Muscle layer of colon (tissue), 2 donors: ENCODE measurements around the gene ANKRD30A.

ENCODE experiments used
- H3K27ac ChIP-seq: one replicate; pipeline ENCODE4 v1.7.0; 2013; ENCODE audit warnings: low read depth, mild to moderate bottlenecking, low read length, moderate library complexity
- H3K27me3 ChIP-seq, 2 donors: one replicate each; pipeline ENCODE4 v1.7.0; 2013; ENCODE audit warnings: low read length in 2 of 2, mild to moderate bottlenecking in 2 of 2; ENCODE audit not compliant: insufficient read depth in 2 of 2, control insufficient read depth in 1 of 2
- H3K36me3 ChIP-seq: one replicate; pipeline ENCODE4 v1.7.0; 2013; ENCODE audit warnings: mild to moderate bottlenecking, low read length; ENCODE audit not compliant: insufficient read depth
- H3K4me1 ChIP-seq: one replicate; pipeline ENCODE4 v1.7.0; 2013; ENCODE audit warnings: mild to moderate bottlenecking, low read length; ENCODE audit not compliant: insufficient read depth
- H3K4me3 ChIP-seq, 2 donors: one replicate each; pipeline ENCODE4 v1.7.0; 2013; ENCODE audit warnings: low read length in 2 of 2, low read depth in 1 of 2, mild to moderate bottlenecking in 1 of 2, moderate library complexity in 1 of 2
- H3K9ac ChIP-seq: one replicate; pipeline ENCODE4 v1.7.0; 2013; ENCODE audit warnings: low read length
- H3K9me3 ChIP-seq: one replicate; pipeline ENCODE4 v1.7.0; 2013; ENCODE audit warnings: mild to moderate bottlenecking, low read length
- donor health status: abdominal sarcoma.
- donor health status: Adenocarcinoma of cecum.

The ANKRD30A gene

GRCh38 chr10:37263304-37263703, 137.9 kb downstream of the ANKRD30A start:
- Histone ChIP-seq H3K36me3 (no peaks in the 10 kb centered on the region), H3K27ac (no peak overlapping the region), H3K4me1 (no peaks in the 10 kb centered on the region), H3K27me3 (no peaks in the 10 kb centered on the region), H3K9me3 (no peaks in the 10 kb centered on the region), H3K4me3 (no peak overlapping the region), H3K9ac (no peak overlapping the region)

- H3K9ac ChIP-seq, result no peak overlapping the region
- H3K27me3 ChIP-seq, result no peaks in the 10 kb centered on the region
- no peak overlapping the region for H3K27ac ChIP-seq
- peaks cover 13% of the 10 kb centered on the region for H3K4me1 ChIP-seq
- H3K9me3 ChIP-seq, result no peaks in the 10 kb centered on the region
- no peaks in the 10 kb centered on the region for H3K36me3 ChIP-seq
- H3K4me3 ChIP-seq, result no peak overlapping the region
These were observed 142.9 kb downstream of the ANKRD30A start for GRCh38 chr10:37268266-37268665.

- Histone ChIP-seq H3K4me3 (no peak overlapping the region), H3K27ac (no peak overlapping the region), H3K9ac (no peak overlapping the region), H3K9me3 (no peaks in the 10 kb centered on the region), H3K4me1 (peaks cover 13% of the 10 kb centered on the region), H3K27me3 (no peaks in the 10 kb centered on the region), H3K36me3 (no peaks in the 10 kb centered on the region)
These were observed 144.3 kb downstream of the ANKRD30A start for GRCh38 chr10:37269554-37270256.

- Histone ChIP-seq H3K4me3 (no peak overlapping the region), H3K9me3 (no peaks in the 10 kb centered on the region), H3K36me3 (no peaks in the 10 kb centered on the region), H3K27ac (no peak overlapping the region), H3K27me3 (no peaks in the 10 kb centered on the region), H3K4me1 (no peaks in the 10 kb centered on the region), H3K9ac (no peak overlapping the region)
These were observed 149.9 kb downstream of the ANKRD30A start for GRCh38 chr10:37275216-37275777.

- no peak overlapping the region for H3K27ac ChIP-seq
- no peak overlapping the region for H3K4me3 ChIP-seq
- H3K4me1 ChIP-seq, result peaks cover 12% of the 10 kb centered on the region
- no peaks in the 10 kb centered on the region for H3K36me3 ChIP-seq
- H3K27me3 ChIP-seq, result no peaks in the 10 kb centered on the region
- no peaks in the 10 kb centered on the region for H3K9me3 ChIP-seq
- H3K9ac ChIP-seq, result no peak overlapping the region
These were observed 159.7 kb downstream of the ANKRD30A start for GRCh38 chr10:37285063-37285462.

- H3K4me1 ChIP-seq, result peaks cover 16% of the 10 kb centered on the region
- no peaks in the 10 kb centered on the region for H3K27me3 ChIP-seq
- no peak overlapping the region for H3K27ac ChIP-seq
- H3K9ac ChIP-seq, result no peak overlapping the region
- H3K36me3 ChIP-seq, result no peaks in the 10 kb centered on the region
- H3K9me3 ChIP-seq, result no peaks in the 10 kb centered on the region
- no peak overlapping the region for H3K4me3 ChIP-seq
These were observed 164.6 kb downstream of the ANKRD30A start for GRCh38 chr10:37289833-37290464.

GRCh38 chr10:37301271-37301670, 175.9 kb downstream of the ANKRD30A start:
- H3K27ac ChIP-seq, result no peak overlapping the region
- no peaks in the 10 kb centered on the region for H3K9me3 ChIP-seq
- H3K4me1 ChIP-seq, result no peaks in the 10 kb centered on the region
- H3K9ac ChIP-seq, result no peak overlapping the region
- no peaks in the 10 kb centered on the region for H3K27me3 ChIP-seq
- no peaks in the 10 kb centered on the region for H3K36me3 ChIP-seq
- H3K4me3 ChIP-seq, result no peak overlapping the region

GRCh38 chr10:37304036-37304435, 178.6 kb downstream of the ANKRD30A start:
- no peak overlapping the region for H3K9ac ChIP-seq
- H3K4me1 ChIP-seq, result no peaks in the 10 kb centered on the region
- no peaks in the 10 kb centered on the region for H3K9me3 ChIP-seq
- no peak overlapping the region for H3K4me3 ChIP-seq
- no peaks in the 10 kb centered on the region for H3K36me3 ChIP-seq
- H3K27me3 ChIP-seq, result no peaks in the 10 kb centered on the region
- H3K27ac ChIP-seq, result no peak overlapping the region

- Histone ChIP-seq H3K4me3 (no peak overlapping the region), H3K36me3 (no peaks in the 10 kb centered on the region), H3K9me3 (no peaks in the 10 kb centered on the region), H3K9ac (no peak overlapping the region), H3K27me3 (no peaks in the 10 kb centered on the region), H3K27ac (no peak overlapping the region), H3K4me1 (no peaks in the 10 kb centered on the region)
These were observed 189.0 kb downstream of the ANKRD30A start for GRCh38 chr10:37314350-37314749.

- Histone ChIP-seq H3K9ac (no peak overlapping the region), H3K27me3 (no peaks in the 10 kb centered on the region), H3K36me3 (no peaks in the 10 kb centered on the region), H3K9me3 (no peaks in the 10 kb centered on the region), H3K4me3 (no peak overlapping the region), H3K27ac (no peak overlapping the region), H3K4me1 (no peaks in the 10 kb centered on the region)
These were observed 189.5 kb downstream of the ANKRD30A start for GRCh38 chr10:37314862-37315261.

GRCh38 chr10:37344413-37344812, 219.0 kb downstream of the ANKRD30A start:
- H3K9me3 ChIP-seq, result no peaks in the 10 kb centered on the region
- H3K36me3 ChIP-seq, result no peaks in the 10 kb centered on the region
- no peak overlapping the region for H3K4me3 ChIP-seq
- no peak overlapping the region for H3K9ac ChIP-seq
- H3K27me3 ChIP-seq, result no peaks in the 10 kb centered on the region
- H3K27ac ChIP-seq, result no peak overlapping the region
- no peaks in the 10 kb centered on the region for H3K4me1 ChIP-seq

- Histone ChIP-seq H3K27ac (no peak overlapping the region), H3K27me3 (no peaks in the 10 kb centered on the region), H3K36me3 (no peaks in the 10 kb centered on the region), H3K4me1 (no peaks in the 10 kb centered on the region), H3K4me3 (no peak overlapping the region), H3K9me3 (no peaks in the 10 kb centered on the region), H3K9ac (no peak overlapping the region)
These were observed 254.6 kb downstream of the ANKRD30A start for GRCh38 chr10:37379991-37380390.
